Psoas muscle (tissue), 8 donors: ENCODE results near the gene KIF20A. TPM values are rescaled to one million over a fixed set of nuclear protein-coding genes. Genes with fewer than 3 reads are reported as not detected.
A peak's percentile ranks its signal among the peaks of the same experiment; 100 is the strongest.

Source experiments
- ATAC-seq, 4 donors: fragments of 200-7000 bp; cut with Tn5 transposase; one replicate each; pipeline ENCODE4 v1.9.1; 2020; ENCODE audit warnings: moderate library complexity in 3 of 4, mild to moderate bottlenecking in 2 of 4
- DNase-seq, 2 donors: peaks; one replicate each; pipeline ENCODE4 v3.0.0-alpha.2; 2020
- H3K27ac ChIP-seq: fragments of 200-600 bp; one replicate; pipeline ENCODE4 v1.8.0; 2022
- H3K27me3 ChIP-seq, 3 donors: fragments of 200-600 bp in 1 of 3; one replicate each; pipeline versions ENCODE4 v1.6.1 to v1.8.0; 2013 to 2022; ENCODE audit warnings: low read length in 2 of 3, mild to moderate bottlenecking in 2 of 3, moderate library complexity in 1 of 3; ENCODE audit not compliant: insufficient read depth in 3 of 3
- H3K36me3 ChIP-seq, 2 donors: fragments of 200-600 bp in 1 of 2; one replicate each; pipeline versions ENCODE4 v1.6.1 to v1.8.0; 2013 to 2022; ENCODE audit warnings: low read depth in 1 of 2, mild to moderate bottlenecking in 1 of 2, moderate library complexity in 1 of 2; ENCODE audit not compliant: insufficient read depth in 1 of 2
- H3K4me1 ChIP-seq: fragments of 200-600 bp; one replicate; pipeline ENCODE4 v1.8.0; 2022
- H3K4me3 ChIP-seq: fragments of 200-600 bp; one replicate; pipeline ENCODE4 v1.8.0; 2022; ENCODE audit warnings: mild to moderate bottlenecking
- H3K9me3 ChIP-seq: fragments of 200-600 bp; one replicate; pipeline ENCODE4 v1.8.0; 2022
- CTCF ChIP-seq: fragments of 200-600 bp; IDR thresholded peaks from one replicate; pipeline ENCODE4 v1.8.0; 2022; ENCODE audit warnings: antibody characterized with exemption
- WGBS, 3 donors: extraction: QIAGEN DNeasy Blood & Tissue Kit; methylation state at CpG; one replicate each; pipeline versions ENCODE4 v1.1.6 to v1.1.7; 2013; 5-methylcytosine and 5-hydroxymethylcytosine counted together
- intact Hi-C, 2 donors: fragments of 100-400 bp; cut with DNase I; formaldehyde crosslinking; loops; one replicate each; pipeline versions ENCODE4 v1.11.0 to v1.14.2; 2022
- polyA plus RNA-seq, 3 donors: library from polyadenylated mRNA; stranded (reverse); fragments of 200-250 nt; gene quantifications; one replicate each; pipeline ENCODE4 v1.2.3, GENCODE V29; 2013
- total RNA-seq, 4 donors: library from RNA; stranded (reverse); fragmentation: NEBNext Ultra II Directional in 2 of 4; extraction: Animal tissue kit (Norgen Biotek cat#: 25700) in 2 of 4; gene quantifications; one replicate each; pipeline versions ENCODE4 v1.2.1 to v1.2.4, GENCODE V29; 2021 to 2023
- donor health status: healthy with polysubstance abuse.
- donor health status: DM: no; HTN: no; CAD: no; lungs with moderate emphysema.
- donor health status: Bipolar disorder and iron deficiency.
- donor health status: healthy.
- donor health status: DM: yes; HTN: yes; CAD: no.
- donor health status: DM: no; HTN: no; CAD: no.
- donor health status: DM: no; HTN: no; CAD: no.
- donor health status: DM: yes; HTN: yes; CAD: no.

Gene KIF20A
- total and polyA plus RNA-seq, 7 donors: 0.01 to 0.17 (median 0.12) TPM; not detected in 2

GRCh38 chr5:138163721-138164120 lies 15.2 kb upstream of the KIF20A start:
- Histone ChIP-seq H3K27me3 (no peaks in the 10 kb centered on the region), H3K36me3 (peaks cover 41 to 100% of the 10 kb centered on the region in 2 donors), H3K4me3 (no peak overlapping the region), H3K27ac (no peak overlapping the region), H3K9me3 (no peaks in the 10 kb centered on the region), H3K4me1 (no peaks in the 10 kb centered on the region)
- no peak for DNase-seq
- no peak for TF ChIP-seq CTCF
- ATAC-seq: no peak
- intact Hi-C loops: no loop called here

- H3K4me1 ChIP-seq: no peaks in the 10 kb centered on the region
- no peak overlapping the region for H3K4me3 ChIP-seq
- no peak for DNase-seq
- TF ChIP-seq CTCF: no peak
- H3K9me3 ChIP-seq: no peaks in the 10 kb centered on the region
- H3K36me3 ChIP-seq: peaks cover 34 to 100% of the 10 kb centered on the region in 2 donors
- H3K27ac ChIP-seq: no peak overlapping the region
- 86 to 91% (median 89%) methylated on average over 5 of the region's 5 CpGs for WGBS, 3 donors
- no peaks in the 10 kb centered on the region for H3K27me3 ChIP-seq
- ATAC-seq: no peak
- intact Hi-C loops: no loop called here
Observed at GRCh38 chr5:138169124-138169523, 9.8 kb upstream of the KIF20A start.

- no peak for ATAC-seq
- intact Hi-C loops: no loop called here
- no peak for TF ChIP-seq CTCF
- Histone ChIP-seq H3K9me3 (no peaks in the 10 kb centered on the region), H3K4me1 (no peaks in the 10 kb centered on the region), H3K36me3 (peaks cover 26 to 100% of the 10 kb centered on the region in 2 donors), H3K27ac (no peak overlapping the region), H3K27me3 (no peaks in the 10 kb centered on the region), H3K4me3 (no peak overlapping the region)
- no peak for DNase-seq
Observed at GRCh38 chr5:138170299-138170698, 8.6 kb upstream of the KIF20A start.

- peak overlapping the region; percentile 92 for H3K27ac ChIP-seq
- DNase-seq: no peak
- ATAC-seq: peak in 3 of 4 donors; percentile 33 to 60 (median 36)
- H3K27me3 ChIP-seq: no peaks in the 10 kb centered on the region
- H3K4me3 ChIP-seq: peak overlapping the region; percentile 97
- TF ChIP-seq CTCF: no peak
- H3K9me3 ChIP-seq: no peaks in the 10 kb centered on the region
- 0 to 1% (median 0%) methylated on average over 16 of the region's 16 CpGs for WGBS, 3 donors
- peaks cover 3 to 43% of the 10 kb centered on the region in 2 donors for H3K36me3 ChIP-seq
- H3K4me1 ChIP-seq: peaks cover 12% of the 10 kb centered on the region
- intact Hi-C loops: no loop called here
Observed at GRCh38 chr5:138177941-138178515, 884 bp upstream of the KIF20A start.

- intact Hi-C loops: no loop called here
- peak overlapping the region; percentile 97 for H3K4me3 ChIP-seq
- TF ChIP-seq CTCF: no peak
- H3K4me1 ChIP-seq: peaks cover 12% of the 10 kb centered on the region
- H3K9me3 ChIP-seq: no peaks in the 10 kb centered on the region
- no peak for ATAC-seq
- H3K36me3 ChIP-seq: peaks cover 3 to 36% of the 10 kb centered on the region in 2 donors
- DNase-seq: no peak
- 1% methylated on average over 23 of the region's 23 CpGs for WGBS, 3 donors
- no peaks in the 10 kb centered on the region for H3K27me3 ChIP-seq
- no peak overlapping the region for H3K27ac ChIP-seq
Observed at GRCh38 chr5:138179277-138179857, 455 bp downstream of the KIF20A start.
